Measurements from ENCODE around the gene AFF1.

Gene AFF1

DNA sequence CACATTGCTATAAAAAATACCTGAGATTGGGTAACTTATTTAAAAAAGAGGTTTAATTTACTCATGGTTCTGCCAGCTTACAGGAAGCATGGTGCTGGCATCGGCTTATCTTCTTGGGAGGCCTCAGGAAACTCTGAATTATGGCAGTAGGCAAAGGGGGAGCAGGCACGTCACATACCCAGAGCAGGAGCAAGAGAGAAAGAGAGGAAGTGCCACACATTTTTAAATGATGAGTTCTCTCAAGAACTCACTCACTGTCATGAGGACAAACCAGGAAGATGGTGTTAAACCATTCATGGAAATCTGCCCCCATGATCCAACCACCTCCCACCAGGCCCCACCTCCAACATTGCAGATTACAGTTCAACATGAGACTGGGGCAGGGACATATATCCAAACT is 10.0 kb upstream of the AFF1 start:
- DNase-seq, result no peak

DNA sequence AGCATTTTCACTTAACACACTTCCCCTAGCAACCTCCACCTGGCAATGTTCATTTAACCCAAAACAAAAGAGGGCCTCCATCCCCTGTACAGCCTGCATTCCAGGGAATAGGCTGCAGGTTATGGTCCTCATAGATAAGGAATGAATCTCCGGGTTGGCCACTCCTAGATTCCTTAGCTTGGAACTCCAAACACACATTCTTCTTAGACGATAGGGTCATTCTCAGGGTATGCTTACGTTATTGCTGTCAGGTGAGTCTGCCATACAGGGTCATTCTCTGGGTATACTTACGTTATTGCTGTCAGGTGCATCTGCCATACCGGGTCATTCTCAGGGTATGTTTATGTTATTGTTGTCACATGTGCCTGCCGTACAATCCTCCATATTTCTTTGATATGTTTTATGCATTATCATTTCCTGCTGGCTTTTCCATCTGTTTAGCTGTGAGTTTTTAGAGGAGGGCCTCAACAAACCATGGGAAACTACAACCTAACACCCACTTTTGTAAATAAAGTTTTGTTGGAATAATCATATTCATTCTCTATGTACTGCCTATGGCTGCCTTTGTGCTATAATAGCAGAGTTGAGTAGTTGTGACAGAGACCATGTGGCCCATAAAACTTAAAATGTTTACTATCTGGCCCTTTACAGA is 8.2 kb upstream of the AFF1 start:
- no peak for DNase-seq

DNA sequence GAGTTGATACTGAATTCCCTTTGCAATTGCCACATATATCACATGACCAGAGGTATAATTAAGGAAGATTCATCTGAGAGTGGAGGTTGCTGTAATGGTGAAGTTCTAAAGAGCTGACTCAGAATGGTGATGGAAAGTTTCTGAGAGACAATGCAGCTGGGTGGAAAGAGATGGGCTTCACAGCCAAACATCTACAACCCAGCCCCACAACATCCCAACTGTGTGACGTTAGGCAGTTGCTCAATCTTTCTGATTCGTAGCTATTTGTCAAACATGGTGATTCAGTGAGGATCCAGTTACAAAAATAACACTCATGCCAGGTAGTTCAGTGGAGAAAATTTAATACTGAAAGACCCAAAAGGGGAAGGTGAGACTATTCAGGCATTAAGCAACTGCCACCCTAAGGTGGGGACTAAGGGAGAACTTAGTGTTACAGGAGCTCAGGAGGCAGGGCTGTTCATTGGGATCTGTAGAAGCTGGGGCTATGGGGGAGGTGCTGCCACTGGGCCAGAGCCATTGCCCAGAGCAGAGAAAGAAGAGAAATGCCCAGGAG is 6.9 kb upstream of the AFF1 start:
- DNase-seq, result no peak

DNA sequence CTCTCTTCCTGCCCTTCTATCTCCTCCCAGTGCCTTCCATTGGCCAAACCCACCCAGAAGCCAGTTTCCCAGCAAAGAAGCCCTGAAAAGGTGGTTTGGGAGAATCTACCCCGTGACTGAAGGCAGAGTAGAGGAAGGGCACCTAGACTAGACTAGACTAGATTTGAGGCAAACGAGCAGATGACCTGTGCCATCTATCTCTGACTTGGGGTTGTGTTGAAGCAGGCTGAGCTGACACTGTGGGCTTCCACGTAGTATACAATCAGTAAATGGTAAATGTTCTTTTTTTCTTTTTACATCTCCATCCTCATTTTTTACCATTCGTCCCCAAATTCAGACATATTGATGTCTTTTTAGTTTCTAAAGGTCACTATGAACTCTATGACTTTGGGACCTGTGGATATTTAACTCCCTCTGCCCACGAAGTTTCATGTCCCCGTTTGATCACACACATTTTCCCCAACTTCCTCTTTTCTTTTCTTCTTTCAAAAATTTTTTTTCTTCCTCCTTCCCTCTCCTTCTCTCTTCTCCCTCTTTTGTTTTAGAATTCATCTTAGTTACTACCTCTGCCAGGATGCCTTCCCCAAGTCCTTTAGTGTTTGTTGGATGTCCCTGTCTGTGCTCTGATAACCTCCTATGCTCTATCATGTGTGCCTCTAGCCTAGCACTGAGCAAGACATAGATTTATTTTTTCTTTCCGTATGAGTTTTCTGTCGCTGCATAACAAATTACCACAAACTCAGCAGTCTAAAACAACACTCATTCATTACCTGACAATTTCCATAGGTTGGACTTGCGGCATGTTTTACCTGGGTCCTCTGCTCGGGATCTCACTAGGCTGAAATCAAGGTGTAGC is 6.2 kb upstream of the AFF1 start:
- no peak for DNase-seq

DNA sequence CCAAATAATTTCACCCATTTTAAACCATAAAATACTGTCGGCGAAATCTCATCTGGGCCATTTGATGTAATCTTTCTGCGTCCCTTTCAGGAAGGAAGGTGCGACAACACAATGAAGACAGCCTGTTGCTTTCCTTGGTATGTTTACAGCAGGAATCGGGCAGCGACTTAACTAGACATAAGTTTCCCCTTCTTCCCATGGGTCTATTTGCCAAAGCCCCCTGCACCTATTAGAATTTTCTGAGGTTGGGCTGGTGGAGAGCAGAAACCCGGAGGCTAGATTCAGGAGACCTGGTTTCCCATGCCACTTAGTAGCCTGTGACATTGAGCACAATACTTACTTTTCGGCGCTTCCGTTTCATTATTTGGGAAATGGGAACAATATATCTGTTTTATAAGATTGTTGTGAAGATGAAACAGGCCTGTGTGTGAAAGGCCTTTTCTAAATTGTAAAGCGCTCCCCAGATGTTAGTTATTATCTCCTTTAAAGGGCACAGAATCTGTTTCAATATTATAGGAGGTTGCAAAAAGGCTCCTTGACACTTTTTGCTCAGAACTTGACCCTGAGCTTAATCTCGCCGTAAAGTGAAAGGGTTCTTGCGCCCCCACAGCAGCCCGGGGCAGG is 552 bp upstream of the AFF1 start:
- DNase-seq, result peak in 1 of 2 experiments; percentile 48

DNA sequence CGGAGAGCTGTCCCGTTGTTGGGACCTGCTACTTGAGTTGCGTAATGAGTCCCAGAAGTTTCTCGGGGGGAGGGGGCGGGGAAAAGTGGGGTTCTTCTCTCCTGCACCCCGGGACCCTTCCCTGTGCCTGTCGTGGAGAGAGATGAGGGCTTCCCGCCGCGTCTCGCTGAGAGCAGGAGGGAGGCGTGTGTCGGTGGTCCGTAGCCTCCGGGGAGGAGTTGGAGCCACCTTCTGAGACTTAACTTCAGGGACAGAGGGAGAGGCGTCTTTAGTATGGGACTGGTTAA is 698 bp downstream of the AFF1 start:
- DNase-seq, result peak in 1 of 2 experiments; percentile 57

DNA sequence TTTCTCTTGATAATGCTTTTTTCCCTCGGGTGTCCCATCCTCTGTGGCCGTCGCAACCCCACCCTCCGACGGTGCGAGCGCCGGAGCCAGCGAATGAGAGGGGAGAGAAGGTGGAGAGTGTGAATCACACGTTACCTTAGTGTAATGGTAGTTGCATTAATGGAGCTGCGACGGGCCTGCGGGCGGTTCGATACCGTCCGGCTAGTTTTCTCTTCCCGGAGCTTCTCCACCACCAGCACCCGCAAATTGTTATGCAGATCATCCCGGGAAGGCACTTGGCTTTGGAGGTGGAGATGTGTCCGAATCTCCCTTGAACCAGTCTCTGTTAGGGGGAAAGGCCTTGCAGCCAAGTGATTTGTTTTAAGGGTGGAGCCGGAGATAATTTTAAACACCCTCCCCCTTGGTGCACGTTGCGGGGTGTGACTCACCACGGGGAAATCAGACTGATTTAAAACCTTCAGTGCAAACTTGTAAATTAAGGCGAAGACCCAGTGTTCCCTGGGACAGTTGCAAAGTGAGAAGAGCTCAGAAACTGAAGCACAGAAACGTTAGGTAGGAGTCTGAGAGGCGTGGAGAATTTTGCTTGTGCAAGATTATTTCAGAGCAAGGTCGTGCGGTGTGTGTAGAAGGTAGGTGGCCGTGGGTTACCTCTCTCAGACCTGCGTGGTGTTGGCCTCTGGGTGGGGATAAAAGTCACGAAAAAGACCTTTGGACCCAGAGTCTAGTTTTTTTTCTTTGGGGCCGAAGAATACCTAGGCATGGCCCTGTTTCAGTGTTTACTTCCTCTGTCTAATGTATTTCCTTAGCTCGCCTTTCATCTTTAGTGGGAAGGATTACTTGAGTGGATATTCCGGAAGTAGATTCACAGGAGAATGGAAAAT is 1.3 kb downstream of the AFF1 start:
- peak; percentile 29 to 58 for DNase-seq

DNA sequence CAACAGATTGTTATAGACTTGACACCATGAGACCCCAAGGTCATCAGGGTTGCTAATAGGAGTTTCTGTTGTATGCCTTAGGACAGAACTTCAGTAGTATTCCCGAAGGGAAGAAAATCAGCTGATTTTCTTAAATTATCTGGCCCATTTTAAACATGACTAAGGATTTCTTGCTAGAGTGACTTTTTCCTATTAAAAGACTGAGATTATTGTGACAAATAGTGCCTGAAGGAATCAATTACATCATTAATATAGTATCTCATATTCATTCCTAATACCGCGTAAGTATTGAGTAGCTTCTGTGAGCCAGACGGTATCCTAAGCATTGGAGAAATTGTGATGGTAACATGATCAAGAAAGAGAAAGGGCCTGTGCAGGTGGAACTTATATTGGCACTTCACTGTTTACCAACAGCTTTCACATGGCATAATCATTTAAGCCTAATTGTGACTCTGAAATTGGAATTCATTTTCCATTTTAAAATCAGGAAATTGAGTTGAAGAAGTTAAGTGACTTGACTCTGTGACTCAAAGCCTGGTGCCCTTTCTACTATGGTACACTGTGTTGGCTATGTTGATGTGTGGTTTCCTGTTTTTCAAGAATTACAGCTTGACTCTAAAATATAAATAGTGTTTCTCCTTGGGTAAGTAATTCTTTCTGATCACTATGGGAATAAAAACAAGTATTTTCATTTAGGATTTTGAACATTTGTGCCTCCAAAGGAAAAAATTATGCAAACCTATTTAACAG is 4.1 kb downstream of the AFF1 start:
- DNase-seq, result peak in 1 of 2 experiments; percentile 27

DNA sequence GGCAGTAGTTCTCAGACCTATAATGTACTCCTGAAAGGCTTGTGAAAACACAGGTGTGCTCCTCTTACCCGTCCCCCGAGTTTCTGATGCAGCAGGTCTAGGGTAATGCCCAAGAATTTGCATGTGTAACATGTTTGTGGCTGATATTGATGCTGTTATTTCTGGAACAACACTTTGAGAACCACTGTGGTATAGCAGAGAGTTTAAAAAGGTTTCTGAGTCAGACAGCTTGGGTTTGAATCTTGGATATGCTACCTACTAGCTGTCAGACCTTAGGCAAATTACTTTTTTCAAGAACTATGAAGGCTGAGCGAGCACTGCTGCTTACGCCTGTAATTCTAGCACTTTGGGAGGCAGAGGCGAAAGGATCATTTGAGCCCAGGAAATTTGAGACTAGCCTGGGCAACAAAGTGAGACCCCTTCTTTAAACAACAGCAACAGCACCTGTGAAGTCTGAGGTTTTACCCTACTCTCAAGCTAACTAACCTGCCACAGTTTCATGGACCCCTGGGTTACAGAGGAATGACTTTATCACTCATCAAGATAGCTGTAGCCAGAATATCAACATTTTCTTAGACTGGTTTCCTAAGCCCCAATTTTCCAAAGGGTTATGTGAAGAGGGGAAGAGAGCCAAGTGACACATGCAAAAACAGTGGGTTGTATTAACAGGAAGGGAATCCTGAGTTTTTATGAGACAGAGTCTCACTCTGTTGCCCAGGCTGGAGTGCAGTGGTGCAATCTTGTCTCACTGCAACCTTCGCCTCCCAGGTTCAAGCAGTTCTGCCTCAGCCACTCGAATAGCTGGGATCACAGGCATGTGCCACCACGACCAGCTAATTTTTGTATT is 5.1 kb downstream of the AFF1 start:
- peak; percentile 71 to 78 for DNase-seq

DNA sequence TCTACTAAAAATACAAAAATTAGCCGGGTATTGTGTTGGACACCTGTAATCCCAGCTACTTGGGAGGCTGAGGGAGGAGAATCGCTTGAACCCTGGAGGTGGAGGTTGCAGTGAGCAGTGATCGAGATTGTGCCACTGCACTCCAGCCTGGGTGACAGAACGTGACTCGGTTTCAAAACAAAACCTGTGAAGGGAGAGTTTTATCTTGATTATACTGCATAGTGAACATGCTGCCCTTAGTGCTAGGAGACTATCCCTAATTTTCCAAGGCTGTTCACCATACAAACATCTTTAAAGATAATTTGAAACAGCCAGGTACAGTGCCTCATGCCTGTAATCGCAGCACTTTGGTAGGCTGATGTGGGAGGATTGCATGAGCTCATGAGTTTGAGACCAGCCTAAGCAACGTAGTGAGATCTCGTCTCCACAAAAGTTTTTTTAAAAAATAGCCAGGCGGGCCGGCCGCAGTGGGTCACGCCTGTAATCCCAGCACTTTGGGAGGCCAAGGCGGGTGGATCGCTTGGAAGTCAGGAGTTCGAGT is 6.2 kb downstream of the AFF1 start:
- no peak for DNase-seq

DNA sequence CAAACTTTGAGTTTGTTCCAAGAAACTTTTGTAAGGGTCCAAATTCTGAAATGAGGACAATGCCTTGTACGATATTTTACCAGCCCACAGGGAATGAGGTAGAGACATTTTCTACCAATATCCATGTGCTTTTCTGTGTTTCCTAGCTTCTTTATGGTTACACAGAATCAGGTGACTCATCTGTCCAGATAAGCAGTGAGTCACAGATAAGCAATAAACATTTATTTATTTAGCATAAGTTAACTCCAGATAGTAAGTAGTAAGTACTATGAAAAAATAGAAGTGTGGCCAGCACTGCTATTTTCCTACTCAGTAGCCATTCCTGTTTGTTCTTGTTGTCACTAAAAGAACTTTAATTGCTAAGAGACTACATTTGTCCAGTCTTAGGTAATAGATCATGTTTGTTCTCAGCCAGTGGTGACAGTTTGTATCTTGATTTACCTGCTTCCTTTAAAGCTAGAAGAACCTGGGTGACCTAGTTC is 7.4 kb downstream of the AFF1 start:
- DNase-seq, result no peak

DNA sequence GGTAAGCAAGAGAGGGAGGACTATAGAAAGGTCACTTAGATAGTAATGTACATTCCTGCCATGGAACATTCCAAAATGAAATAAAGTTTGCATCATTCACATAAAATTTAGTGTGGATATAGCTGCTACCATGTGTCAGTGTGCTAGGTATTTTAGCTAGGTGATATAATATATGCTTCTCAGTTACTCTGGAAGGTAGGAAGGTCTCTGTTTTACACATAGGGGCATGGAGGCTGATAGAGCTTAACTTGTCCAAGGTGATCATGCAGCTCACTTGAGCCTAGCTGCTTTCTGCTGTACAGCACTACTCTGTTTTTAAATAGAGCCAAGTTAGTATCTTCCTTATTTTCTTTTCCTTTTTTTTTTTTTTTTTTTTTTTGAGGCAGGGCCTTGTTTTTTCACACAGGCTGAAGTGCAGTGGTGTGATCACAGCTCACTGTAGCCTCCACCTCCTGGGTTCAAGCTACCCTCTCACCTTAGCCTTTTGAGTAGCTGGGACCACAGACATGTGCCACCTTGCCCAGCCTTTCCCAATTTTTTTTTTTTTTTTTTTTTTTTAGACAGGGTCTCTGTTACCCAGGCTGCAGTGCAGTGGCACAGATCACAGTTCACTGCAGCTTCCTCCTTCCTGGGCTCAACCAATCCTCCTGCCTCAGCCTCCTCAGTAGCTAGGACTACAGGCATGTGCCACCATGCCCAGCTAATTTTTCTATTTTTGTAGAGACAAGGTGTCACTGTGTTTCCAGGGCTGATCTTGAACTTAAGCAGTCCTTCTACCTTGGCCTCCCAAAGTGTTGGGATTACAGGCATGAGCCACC is 10.4 kb downstream of the AFF1 start:
- DNase-seq, result no peak

DNA sequence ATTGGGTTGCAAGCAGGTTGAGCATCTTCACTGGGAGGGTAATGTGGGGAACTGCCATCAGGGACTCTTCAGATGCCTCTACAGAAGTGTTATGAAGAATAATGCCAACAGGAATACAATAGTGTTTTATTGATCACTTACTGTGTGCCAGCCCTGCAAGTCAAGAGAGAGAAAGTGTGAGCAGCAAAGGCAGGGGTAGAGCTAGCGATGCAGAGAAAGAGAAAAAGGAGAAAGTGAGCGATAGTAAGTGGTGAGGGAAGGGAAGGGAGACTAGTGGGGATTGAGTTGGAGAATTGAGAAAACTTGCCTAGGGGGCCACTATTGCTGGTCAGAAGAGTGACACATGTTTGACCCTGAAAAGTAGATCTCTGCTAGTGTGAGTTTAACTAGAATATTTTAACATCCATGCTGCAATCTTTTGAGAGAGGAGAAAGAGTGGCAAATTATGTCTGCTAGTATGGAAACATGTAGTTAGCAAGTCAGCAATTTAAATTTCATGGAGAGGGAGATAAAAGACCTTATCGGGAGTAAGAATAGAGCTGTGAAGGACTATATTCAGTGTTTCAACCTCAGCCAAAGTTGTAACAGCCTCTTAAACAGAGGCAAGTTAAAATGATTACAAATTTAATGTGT is 12.2 kb downstream of the AFF1 start:
- DNase-seq, result no peak

DNA sequence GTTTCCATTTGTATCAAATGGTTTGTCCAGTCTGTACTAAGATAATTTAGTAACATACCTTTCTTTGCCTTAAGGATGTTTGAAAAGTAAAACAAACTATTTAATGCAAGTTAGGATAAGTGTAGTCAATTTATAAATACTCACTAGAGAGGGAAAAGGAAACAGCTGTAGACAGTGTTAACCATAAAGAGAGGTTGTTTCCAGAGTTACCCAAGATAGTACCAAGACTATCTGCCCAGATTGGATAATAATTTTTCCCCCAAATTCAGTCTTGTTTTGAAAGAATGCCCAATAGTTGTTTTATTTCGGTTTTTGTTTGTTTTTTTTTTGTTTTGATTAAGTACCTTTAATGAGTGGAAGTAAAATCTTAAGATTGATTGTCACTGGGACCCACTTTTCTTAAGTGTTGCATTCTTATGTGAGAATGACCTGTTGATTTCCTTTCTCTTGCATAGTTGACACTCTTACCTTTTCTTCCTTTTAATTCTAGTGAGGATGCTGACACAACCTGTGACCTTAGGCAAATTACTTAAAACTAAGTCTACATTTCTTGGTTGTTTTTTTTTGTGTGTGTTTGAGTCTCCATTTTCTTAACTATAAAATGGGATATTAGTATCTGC is 12.8 kb downstream of the AFF1 start:
- no peak for DNase-seq

DNA sequence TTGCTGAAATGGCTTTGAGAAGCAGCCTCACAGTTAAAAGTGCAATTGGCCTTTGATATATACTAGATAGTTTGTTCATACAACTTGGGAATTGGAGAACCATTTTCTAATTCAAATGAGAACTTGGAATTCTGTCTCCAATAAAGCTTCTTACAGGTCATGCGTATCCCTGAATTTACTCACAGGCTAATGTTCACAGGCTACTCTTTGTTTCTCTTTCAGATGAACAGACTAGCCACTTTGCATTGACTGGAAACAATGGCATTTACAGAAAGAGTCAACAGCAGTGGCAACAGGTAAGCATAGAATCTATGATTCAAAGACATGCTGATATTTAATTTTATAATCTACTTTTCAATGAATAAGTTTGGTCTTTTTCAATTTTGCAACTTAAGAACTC is 13.5 kb downstream of the AFF1 start:
- peak; percentile 83 to 86 for DNase-seq

DNA sequence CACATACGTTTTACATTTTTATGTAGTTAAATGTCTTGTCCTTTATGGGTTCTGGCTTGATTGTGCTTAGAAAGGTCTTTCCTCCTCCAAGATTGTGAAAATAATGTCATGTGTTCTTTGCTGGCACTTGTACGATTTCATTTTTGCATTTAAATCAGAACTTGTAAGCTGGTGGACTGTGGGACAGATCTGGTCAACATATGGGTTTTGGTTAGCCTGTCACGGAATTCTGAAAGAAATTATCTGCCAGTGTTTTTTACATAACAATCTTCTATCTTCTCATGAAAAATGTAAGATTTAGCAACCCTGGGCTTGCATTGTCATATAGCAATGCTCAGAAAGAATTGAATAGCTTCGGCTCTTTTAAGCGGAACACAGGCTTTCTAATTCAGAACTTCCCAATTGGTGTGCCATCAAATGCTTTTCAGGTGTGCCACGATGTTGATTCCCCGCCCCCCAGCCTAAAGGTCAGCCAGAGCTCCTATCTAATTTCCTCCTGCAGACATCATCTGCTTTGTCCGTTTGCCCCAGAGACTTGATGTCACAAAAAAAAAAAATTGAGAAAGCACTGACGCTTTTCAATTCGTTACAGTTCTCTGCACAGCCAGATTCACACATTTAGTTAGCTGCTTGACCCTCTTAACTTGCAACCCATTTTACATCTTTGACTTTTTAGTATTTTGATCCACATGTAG is 16.2 kb downstream of the AFF1 start:
- DNase-seq, result peak in 1 of 2 experiments; percentile 8

DNA sequence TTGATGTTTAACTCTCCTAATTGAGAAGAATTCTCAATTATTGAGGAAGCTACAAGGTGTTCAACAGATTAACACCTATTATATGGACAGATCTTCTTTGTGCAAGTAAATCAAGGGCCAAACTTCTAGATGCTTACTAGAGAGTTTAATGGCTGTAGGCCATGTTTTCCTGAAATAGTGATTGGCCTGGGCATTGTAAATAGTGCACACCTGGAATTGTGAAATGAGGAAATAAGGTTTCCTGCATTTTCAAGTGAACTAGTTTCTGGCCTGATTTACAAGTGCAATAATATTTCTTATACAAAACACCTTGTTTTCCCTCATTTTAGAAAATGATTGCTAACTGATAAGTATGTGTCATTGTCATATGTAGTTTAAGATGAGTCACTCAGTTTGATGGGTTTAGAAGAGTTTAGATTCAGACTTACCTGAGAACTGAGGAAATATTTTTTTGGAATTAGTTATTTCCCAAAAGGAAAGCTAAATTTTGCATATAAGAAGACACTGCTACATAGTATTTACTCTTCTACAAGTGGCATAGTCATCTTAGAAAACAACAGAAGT is 21.2 kb downstream of the AFF1 start:
- DNase-seq, result no peak

DNA sequence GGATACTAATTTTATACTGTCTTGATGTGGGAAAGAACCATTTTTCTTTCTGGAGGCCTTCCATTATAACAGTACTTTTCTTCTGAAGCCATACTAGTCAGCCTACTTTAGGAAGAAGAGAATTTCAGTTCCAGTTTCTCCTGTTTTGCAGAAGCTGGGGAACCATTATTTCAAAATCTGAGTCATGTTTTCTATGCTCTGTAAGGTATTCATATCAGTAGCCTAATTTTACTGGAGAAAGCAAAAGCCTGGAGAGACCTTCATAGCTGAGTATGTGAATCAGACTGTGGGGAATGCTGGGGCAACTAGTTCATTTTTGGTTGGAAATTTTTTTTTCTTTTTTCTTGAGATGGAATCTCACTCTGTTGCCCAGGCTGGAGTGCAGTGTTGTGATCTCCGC is 22.4 kb downstream of the AFF1 start:
- no peak for DNase-seq

Measured in NCI-H526 (cell line).